Spleen (tissue), 7 donors: ENCODE data around the gene EMC8.

ENCODE experiments used
- POLR2A ChIP-seq, 3 donors: fragments of 450-650 bp; IDR thresholded peaks; one replicate each; pipeline ENCODE4 v1.5.1; 2017; ENCODE audit warnings: antibody characterized with exemption in 3 of 3, mild to moderate bottlenecking in 1 of 3
- TF ChIP-seq, protein P1 (sequence below), 11 experiments: fragments of 200-600 bp in 7 of 11; fragments of 450-650 bp in 4 of 11; sonication (generic) in 4 of 11; IDR thresholded peaks in 8 of 11; conservative IDR thresholded peaks in 3 of 11; 1 replicate in 7 of 11; 2 replicates in 4 of 11; pipeline versions ENCODE4 v1.4.0 to v1.8.0; 2016 to 2021; ENCODE audit warnings: antibody characterized with exemption in 11 of 11, inconsistent platforms in 4 of 11, mild to moderate bottlenecking in 1 of 11
- donor health status: DM: no; HTN: no; CAD: no; lungs with moderate emphysema.
- donor health status: DM: no; HTN: no; CAD: no.
- donor health status: DM: no; HTN: no; CAD: no.

GRCh38 chr16:85830821-85831220 is 31.5 kb upstream of the EMC8 start:
- TF ChIP-seq, protein P1, sequence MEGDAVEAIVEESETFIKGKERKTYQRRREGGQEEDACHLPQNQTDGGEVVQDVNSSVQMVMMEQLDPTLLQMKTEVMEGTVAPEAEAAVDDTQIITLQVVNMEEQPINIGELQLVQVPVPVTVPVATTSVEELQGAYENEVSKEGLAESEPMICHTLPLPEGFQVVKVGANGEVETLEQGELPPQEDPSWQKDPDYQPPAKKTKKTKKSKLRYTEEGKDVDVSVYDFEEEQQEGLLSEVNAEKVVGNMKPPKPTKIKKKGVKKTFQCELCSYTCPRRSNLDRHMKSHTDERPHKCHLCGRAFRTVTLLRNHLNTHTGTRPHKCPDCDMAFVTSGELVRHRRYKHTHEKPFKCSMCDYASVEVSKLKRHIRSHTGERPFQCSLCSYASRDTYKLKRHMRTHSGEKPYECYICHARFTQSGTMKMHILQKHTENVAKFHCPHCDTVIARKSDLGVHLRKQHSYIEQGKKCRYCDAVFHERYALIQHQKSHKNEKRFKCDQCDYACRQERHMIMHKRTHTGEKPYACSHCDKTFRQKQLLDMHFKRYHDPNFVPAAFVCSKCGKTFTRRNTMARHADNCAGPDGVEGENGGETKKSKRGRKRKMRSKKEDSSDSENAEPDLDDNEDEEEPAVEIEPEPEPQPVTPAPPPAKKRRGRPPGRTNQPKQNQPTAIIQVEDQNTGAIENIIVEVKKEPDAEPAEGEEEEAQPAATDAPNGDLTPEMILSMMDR (IDR thresholded peaks at IDR 0.05 in 8 of 11, conservative IDR thresholded peaks at IDR 0.05 in 3 of 11): no peak
- TF ChIP-seq POLR2A (IDR thresholded peaks at IDR 0.05): no peak
